Measurements from ENCODE around the gene KAT6B. TPM values are rescaled to one million over a fixed set of nuclear protein-coding genes. Genes with fewer than 3 reads are reported as not detected.

The KAT6B gene
- total and polyA plus RNA-seq, 2 of the 8 experiments (the other 6 are each of a cell fraction or from before 2014, with no cell fraction given): 7.3 to 30.8 TPM

- POLR2A ChIA-PET (ENCODE audit: partially characterized antibody): interaction anchor here (0.7 kb wide), 1 partner anchor 320 kb away, joined by 3 read pairs; no protein-coding TSS in a partner anchor
- H3K79me2 ChIP-seq (ENCODE audit: control insufficient read depth in 1 of 2, insufficient read depth in 2 of 2, low read length in 2 of 2): peaks cover 3 to 12% of the 10 kb centered on the region in 2 experiments; a peak in 2 of 4 replicates
- TF ChIP-seq POLR2A (IDR thresholded peaks at IDR 0.05; ENCODE audit: control extremely low read depth in 1 of 2, low read depth in 2 of 2, low read length in 2 of 2): no peak
- no peak overlapping the region for H3K27ac ChIP-seq (ENCODE audit: low read depth, low read length)
- peaks cover 3% of the 10 kb centered on the region for H3K79me1 ChIP-seq (ENCODE audit: low read depth, low read length)
- CTCF ChIA-PET (ENCODE audit: partially characterized antibody): interaction anchor here (0.7 to 1.1 kb wide), 2 partner anchors 9 to 124 kb away, joined by 3 read pairs; no protein-coding TSS in a partner anchor
- no peak overlapping the region for H3K23ac ChIP-seq (ENCODE audit: insufficient read length)
- H4K8ac ChIP-seq (ENCODE audit: extremely low read depth, insufficient read depth, low read length): no peak overlapping the region
- no peak overlapping the region for H3K4me3 ChIP-seq (ENCODE audit: extremely low read depth in 1 of 4, insufficient read depth in 2 of 4, low read depth in 3 of 4, low read length in 4 of 4)
- WGBS, 2 experiments (ENCODE audit: extremely low coverage in 1 of 2, insufficient coverage in 1 of 2, insufficient read length in 1 of 2, insufficient replicate concordance in 2 of 2, low coverage in 1 of 2, low lambda C conversion rate in 2 of 2, missing lambda C conversion rate in 1 of 2): 84% methylated on average over 2 of the region's 2 CpGs; no CpG with 5 or more reads in 1 of the 2 experiments
- no peaks in the 10 kb centered on the region for H3K27me3 ChIP-seq (replicated peaks in 1 of 4; ENCODE audit: control insufficient read depth in 3 of 4, extremely low read depth in 1 of 4, insufficient read depth in 3 of 4, low read length in 3 of 4)
- H4K91ac ChIP-seq (replicated peaks; ENCODE audit: insufficient read length, low read length): no peak overlapping the region
- no peak overlapping the region for H2BK12ac ChIP-seq (ENCODE audit: low read depth, low read length)
- DNase-seq (ENCODE audit: low read depth in 1 of 2, low spot score in 2 of 2) (no peak), FAIRE-seq (no peak)
- H3K4me1 ChIP-seq (replicated peaks in 1 of 4; ENCODE audit: control insufficient read depth in 3 of 4, insufficient read depth in 4 of 4, low read length in 3 of 4): no peaks in the 10 kb centered on the region; a peak in 1 of 7 replicates
- H2AFZ ChIP-seq (ENCODE audit: low read length): no peak overlapping the region
- H3K9ac ChIP-seq (replicated peaks in 1 of 4; ENCODE audit: extremely low read depth in 1 of 4, low read depth in 3 of 4, low read length in 3 of 4): no peak overlapping the region
- H3K14ac ChIP-seq (ENCODE audit: insufficient read length): no peak overlapping the region
- H4K20me1 ChIP-seq (replicated peaks in 1 of 2; ENCODE audit: control insufficient read depth in 1 of 2, insufficient read depth in 2 of 2, low read length in 2 of 2): peaks cover 0 to 2% of the 10 kb centered on the region in 2 experiments
- no peaks in the 10 kb centered on the region for H3K23me2 ChIP-seq (ENCODE audit: low read depth, low read length)
- no peak overlapping the region for H3K4ac ChIP-seq (replicated peaks; ENCODE audit: insufficient read length, low read depth, low read length)
- no peak overlapping the region for H2BK5ac ChIP-seq (ENCODE audit: low read depth, low read length)
- no peak overlapping the region for H3K4me2 ChIP-seq (ENCODE audit: insufficient read depth in 1 of 2, low read depth in 2 of 2, low read length in 2 of 2)
- H3K36me3 ChIP-seq (ENCODE audit: control insufficient read depth in 2 of 4, insufficient read depth in 4 of 4, low read length in 3 of 4): no peaks in the 10 kb centered on the region
- H3K18ac ChIP-seq (ENCODE audit: extremely low read depth, low read length): no peak overlapping the region
- H2BK120ac ChIP-seq (replicated peaks; ENCODE audit: low read depth, low read length): no peak overlapping the region
- H2AK5ac ChIP-seq (ENCODE audit: low read depth, low read length): no peak overlapping the region
- H2BK20ac ChIP-seq (ENCODE audit: low read length): no peak overlapping the region
- H4K5ac ChIP-seq (ENCODE audit: insufficient read length, low read depth, low read length): no peak overlapping the region
- H2BK15ac ChIP-seq (ENCODE audit: low read length): no peak overlapping the region
- H3K9me3 ChIP-seq (ENCODE audit: insufficient read depth in 2 of 2, low read depth in 1 of 2, low read length in 1 of 2): no peaks in the 10 kb centered on the region; a peak in 1 of 4 replicates
- H3K56ac ChIP-seq (replicated peaks; ENCODE audit: insufficient read length, low read depth, low read length): no peak overlapping the region
Observed at GRCh38 chr10:74912682-74913081, 86.3 kb downstream of the KAT6B start.

Data from H1 (cell line).